Upper lobe of right lung (tissue), 1 donor: ENCODE data around the gene TSPAN6. TPM values are rescaled to one million over a fixed set of nuclear protein-coding genes. Genes with fewer than 3 reads are reported as not detected.

Experiments
- ATAC-seq: fragments of 200-7000 bp; cut with Tn5 transposase; one replicate; pipeline ENCODE4 v1.9.1; 2020; ENCODE audit warnings: mild to moderate bottlenecking, moderate library complexity
- DNase-seq: peaks from one replicate; pipeline ENCODE4 v3.0.0-alpha.2; 2020
- H3K27ac ChIP-seq: fragments of 200-600 bp; one replicate; pipeline ENCODE4 v1.8.0; 2022
- H3K27me3 ChIP-seq: fragments of 200-600 bp; one replicate; pipeline ENCODE4 v1.8.0; 2022; ENCODE audit warnings: mild to moderate bottlenecking
- H3K36me3 ChIP-seq: fragments of 200-600 bp; one replicate; pipeline ENCODE4 v1.8.0; 2022
- H3K4me1 ChIP-seq: fragments of 200-600 bp; one replicate; pipeline ENCODE4 v1.8.0; 2022
- H3K4me3 ChIP-seq: fragments of 200-600 bp; one replicate; pipeline ENCODE4 v1.8.0; 2022; ENCODE audit warnings: mild to moderate bottlenecking
- H3K9me3 ChIP-seq: fragments of 200-600 bp; one replicate; pipeline ENCODE4 v1.8.0; 2022
- CTCF ChIP-seq: fragments of 200-600 bp; IDR thresholded peaks from one replicate; pipeline ENCODE4 v1.8.0; 2022; ENCODE audit warnings: antibody characterized with exemption
- intact Hi-C: fragments of 100-400 bp; cut with DNase I; formaldehyde crosslinking; loops from one replicate; pipeline ENCODE4 v1.11.0; 2022
- total RNA-seq: library from RNA; stranded (reverse); fragmentation: NEBNext Ultra II Directional; extraction: Animal tissue kit (Norgen Biotek cat#: 25700); gene quantifications from one replicate; pipeline ENCODE4 v1.2.1, GENCODE V29; 2021
- donor health status: DM: no; HTN: yes; CAD: no; lungs with severe emphysema.

Gene TSPAN6
- total RNA-seq, 1 donor from 2014 or later: 13.9 TPM

DNA sequence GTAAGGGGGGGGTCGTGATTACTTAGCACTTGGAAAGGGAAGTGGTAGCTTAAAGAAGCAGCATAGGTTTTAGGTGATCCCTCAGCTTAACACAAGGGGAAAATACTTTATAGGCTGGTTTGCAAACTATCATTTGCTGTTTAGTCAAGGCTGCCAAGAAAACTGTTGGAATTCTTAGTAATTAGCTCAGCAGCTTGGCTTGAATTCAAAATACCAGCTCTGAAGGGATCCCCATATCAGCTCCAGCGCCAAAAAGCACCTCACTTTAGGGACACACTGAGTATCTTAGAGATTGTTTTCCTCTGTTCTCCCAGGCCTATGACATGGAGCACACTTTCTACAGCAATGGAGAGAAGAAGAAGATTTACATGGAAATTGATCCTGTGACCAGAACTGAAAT, 43.0 kb downstream of the TSPAN6 start:
- intact Hi-C loops: no loop called here
- DNase-seq (no peak), ATAC-seq (no peak)
- no peak for TF ChIP-seq CTCF
- no peaks in the 10 kb centered on the region for H3K9me3 ChIP-seq
- H3K4me3 ChIP-seq: no peak overlapping the region
- no peak overlapping the region for H3K27ac ChIP-seq
- no peaks in the 10 kb centered on the region for H3K4me1 ChIP-seq
- no peaks in the 10 kb centered on the region for H3K27me3 ChIP-seq
- H3K36me3 ChIP-seq: no peaks in the 10 kb centered on the region

- intact Hi-C loops: no loop called here
- Histone ChIP-seq H3K27ac (no peak overlapping the region), H3K9me3 (no peaks in the 10 kb centered on the region), H3K4me1 (no peaks in the 10 kb centered on the region), H3K4me3 (no peak overlapping the region), H3K36me3 (no peaks in the 10 kb centered on the region), H3K27me3 (no peaks in the 10 kb centered on the region)
- no peak for DNase-seq
- ATAC-seq: no peak
- TF ChIP-seq CTCF: no peak
These were observed 43.5 kb downstream of the TSPAN6 start for GRCh38 chrX:100593126-100593525.

- DNase-seq: no peak
These were observed 45.2 kb downstream of the TSPAN6 start for GRCh38 chrX:100591256-100592051.

GRCh38 chrX:100587861-100588260, 48.7 kb downstream of the TSPAN6 start:
- Histone ChIP-seq H3K36me3 (no peaks in the 10 kb centered on the region), H3K4me1 (no peaks in the 10 kb centered on the region), H3K4me3 (no peak overlapping the region), H3K27me3 (no peaks in the 10 kb centered on the region), H3K9me3 (no peaks in the 10 kb centered on the region), H3K27ac (no peak overlapping the region)
- DNase-seq (no peak), ATAC-seq (no peak)
- intact Hi-C loops: no loop called here
- no peak for TF ChIP-seq CTCF

More at GRCh38 chrX:100591256-100592051, 45.2 kb downstream of the TSPAN6 start:
- intact Hi-C loops: no loop called here
- no peak for TF ChIP-seq CTCF
- Histone ChIP-seq H3K27ac (no peak overlapping the region), H3K4me1 (no peaks in the 10 kb centered on the region), H3K9me3 (no peaks in the 10 kb centered on the region), H3K4me3 (no peak overlapping the region), H3K27me3 (no peaks in the 10 kb centered on the region), H3K36me3 (no peaks in the 10 kb centered on the region)
- ATAC-seq: no peak

DNA sequence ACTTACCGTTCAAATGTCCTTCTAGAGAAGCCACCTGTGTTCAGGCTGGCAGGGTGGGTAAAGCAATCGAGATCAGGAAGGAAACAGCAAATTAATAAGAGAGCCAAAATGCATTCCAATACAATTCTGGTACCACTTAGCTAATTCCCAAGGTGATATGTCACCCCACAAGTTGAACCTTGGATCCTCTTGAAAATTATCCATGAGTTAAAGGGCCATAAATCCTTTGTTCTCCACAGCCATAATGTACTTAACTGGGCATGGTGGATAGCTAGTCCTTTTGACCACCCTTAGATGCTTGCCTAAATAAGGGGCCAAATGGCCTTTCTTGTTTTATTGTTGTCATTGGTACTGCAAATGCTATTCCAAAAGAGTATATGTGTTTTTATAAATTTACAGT, 49.9 kb downstream of the TSPAN6 start:
- no peaks in the 10 kb centered on the region for H3K4me1 ChIP-seq
- H3K9me3 ChIP-seq: no peaks in the 10 kb centered on the region
- intact Hi-C loops: no loop called here
- H3K27me3 ChIP-seq: no peaks in the 10 kb centered on the region
- no peak for TF ChIP-seq CTCF
- H3K4me3 ChIP-seq: no peak overlapping the region
- no peaks in the 10 kb centered on the region for H3K36me3 ChIP-seq
- no peak for ATAC-seq
- no peak overlapping the region for H3K27ac ChIP-seq
- DNase-seq: no peak
